Endothelial cell of umbilical vein (primary cell): ENCODE data around the gene TLE1. TPM values are rescaled to one million over a fixed set of nuclear protein-coding genes. Genes with fewer than 3 reads are reported as not detected.

ENCODE experiments used
- BruUV-seq: library from RNA; stranded (reverse); fragments of 400-500 nt; replicated peaks from 2 replicates; lab custom pipeline; 2021; lab: Mats Ljungman, UMichigan
- CTCF ChIA-PET: fragments of 300-600, 350-600 bp; sonication (Branson Sonifier 250); formaldehyde crosslinking; loops from one replicate; lab custom pipeline; 2021; ENCODE audit warnings: antibody characterized with exemption, inconsistent platforms; lab: Charles Lee
- POLR2A ChIA-PET: fragments of 300-600, 350-600 bp; sonication (Branson Sonifier 250); formaldehyde crosslinking; loops from one replicate; lab custom pipeline; 2021; ENCODE audit warnings: antibody characterized with exemption, inconsistent platforms; lab: Charles Lee
- DNase-seq: peaks from one replicate; pipeline ENCODE4 v3.0.0-alpha.2; 2011; ENCODE audit warnings: low read depth, low spot score
- FAIRE-seq: peaks from 2 replicates; lab custom pipeline; 2011; peaks lifted over from hg19 to GRCh38; lab: Jason Lieb, UNC
- H2AFZ ChIP-seq: 2 replicates; pipeline ENCODE4 v1.6.0; 2012; ENCODE audit warnings: low read depth, low read length, control low read depth, inconsistent platforms
- H3K27ac ChIP-seq: 2 replicates; pipeline ENCODE4 v1.5.1; 2011; ENCODE audit warnings: low read depth, mild to moderate bottlenecking, control low read depth, low read length, moderate library complexity; ENCODE audit not compliant: insufficient read depth
- H3K27me3 ChIP-seq, 2 experiments: 2 replicates each; pipeline versions ENCODE4 v1.6.0 to v1.6.1; 2011; ENCODE audit warnings: low read length in 2 of 2, mixed read lengths in 1 of 2; ENCODE audit not compliant: control insufficient read depth in 2 of 2, insufficient read depth in 2 of 2
- H3K36me3 ChIP-seq, 2 experiments: 2 replicates in 1 of 2; 3 replicates in 1 of 2; pipeline ENCODE4 v1.5.1; 2011; ENCODE audit warnings: low read length in 2 of 2, mild to moderate bottlenecking in 1 of 2, moderate library complexity in 1 of 2; ENCODE audit not compliant: control insufficient read depth in 2 of 2, insufficient read depth in 2 of 2; ENCODE audit errors: extremely low read depth in 1 of 2
- H3K4me1 ChIP-seq: 3 replicates; pipeline ENCODE4 v1.5.1; 2011; ENCODE audit warnings: mild to moderate bottlenecking, low read length; ENCODE audit not compliant: control insufficient read depth, insufficient read depth; ENCODE audit errors: extremely low read depth
- H3K4me2 ChIP-seq: 2 replicates; pipeline ENCODE4 v1.6.1; 2011; ENCODE audit warnings: low read length, control low read depth, mixed read lengths; ENCODE audit not compliant: insufficient read depth
- H3K4me3 ChIP-seq, 3 experiments: fragments of 200-600 bp in 1 of 3; sonication (generic), shearing (Covaris generic) in 1 of 3; replicated peaks in 1 of 3; 2 replicates each; pipeline ENCODE4 v1.5.1; 2011 to 2016; ENCODE audit warnings: control low read depth in 3 of 3, low read length in 3 of 3, mild to moderate bottlenecking in 2 of 3, inconsistent platforms in 1 of 3, low read depth in 1 of 3, moderate library complexity in 1 of 3; ENCODE audit not compliant: insufficient read depth in 1 of 3
- H3K79me2 ChIP-seq: 2 replicates; pipeline ENCODE4 v1.6.0; 2012; ENCODE audit warnings: low read length, inconsistent platforms; ENCODE audit not compliant: control insufficient read depth, insufficient read depth
- H3K9ac ChIP-seq: replicated peaks from 2 replicates; pipeline ENCODE3; 2011; ENCODE audit warnings: low read length, control low read depth; ENCODE audit not compliant: insufficient read depth; ENCODE audit errors: extremely low read depth
- H3K9me1 ChIP-seq: replicated peaks from 3 replicates; pipeline ENCODE4 v1.6.0; 2011; ENCODE audit warnings: mild to moderate bottlenecking, low read length; ENCODE audit not compliant: control insufficient read depth, insufficient read depth; ENCODE audit errors: extremely low read depth
- H3K9me3 ChIP-seq: replicated peaks from 2 replicates; pipeline ENCODE4 v1.5.1; 2012; ENCODE audit warnings: low read length, inconsistent platforms; ENCODE audit not compliant: control insufficient read depth, insufficient read depth
- H4K20me1 ChIP-seq: replicated peaks from 2 replicates; pipeline ENCODE3; 2011; ENCODE audit warnings: mild to moderate bottlenecking, low read length; ENCODE audit not compliant: control insufficient read depth, insufficient read depth; ENCODE audit errors: extremely low read depth
- EZH2 ChIP-seq: IDR thresholded peaks from 2 replicates; pipeline ENCODE4 v1.6.1; 2012; ENCODE audit warnings: borderline replicate concordance, low read depth, mild to moderate bottlenecking, moderate library complexity, low read length, inconsistent platforms; ENCODE audit not compliant: severe bottlenecking
- FOS ChIP-seq: IDR thresholded peaks from 2 replicates; pipeline ENCODE4 v1.6.1; 2011; ENCODE audit warnings: mild to moderate bottlenecking, low read length, moderate library complexity, borderline replicate concordance; ENCODE audit not compliant: insufficient read depth
- GATA2 ChIP-seq: IDR thresholded peaks from 2 replicates; pipeline ENCODE4 v1.7.0; 2011; ENCODE audit warnings: low read depth, mild to moderate bottlenecking, moderate library complexity, mixed read lengths, low read length; ENCODE audit not compliant: insufficient read length, insufficient read depth
- JUN ChIP-seq: IDR thresholded peaks from 2 replicates; pipeline ENCODE4 v1.6.1; 2011; ENCODE audit warnings: borderline replicate concordance, low read depth; ENCODE audit not compliant: insufficient read length, insufficient read depth
- MYC ChIP-seq: IDR thresholded peaks from one replicate; pipeline ENCODE4 v1.6.1; 2011; ENCODE audit warnings: mild to moderate bottlenecking, low read depth, low read length
- POLR2A ChIP-seq: IDR thresholded peaks from 2 replicates; pipeline ENCODE4 v1.6.1; 2012; ENCODE audit warnings: low read depth, mild to moderate bottlenecking, control low read depth, low read length
- POLR2AphosphoS5 ChIP-seq: IDR thresholded peaks from 2 replicates; pipeline ENCODE4 v1.6.1; 2012; ENCODE audit warnings: low read depth, mild to moderate bottlenecking, control low read depth, low read length, moderate library complexity; ENCODE audit not compliant: insufficient read depth
- dilution Hi-C: fragments of 300-500 bp; cut with MboI; formaldehyde crosslinking; loops from one replicate; pipeline ENCODE4 v1.15.0; 2019; ENCODE audit warnings: low sequenced_read_pairs; ENCODE audit not compliant: extremely low pct_ligation_motif_present
- intact Hi-C: fragments of 100-400 bp; cut with micrococcal nuclease; formaldehyde crosslinking; loops from one replicate; pipeline ENCODE4 v1.10.0; 2022
- polyA plus RNA-seq, 4 experiments: library from polyadenylated mRNA; depleted of rRNA in 3 of 4; stranded (reverse) in 3 of 4; unstranded in 1 of 4; fragments of >200 nt; gene quantifications; 2 replicates each; pipeline versions ENCODE4 v1.2.1 to v1.2.3, GENCODE V29; 2011 to 2012; ENCODE audit warnings: missing spikeins in 1 of 4
- total RNA-seq: library from RNA; stranded (reverse); gene quantifications from 2 replicates; pipeline ENCODE4 v1.2.3, GENCODE V29; 2021
- TF ChIP-seq, protein P1 (sequence below): IDR thresholded peaks from 2 replicates; pipeline ENCODE4 v1.6.1; 2011; ENCODE audit not compliant: insufficient read depth, insufficient read length
- TF ChIP-seq, protein P2 (sequence below), 2 donors: IDR thresholded peaks; 1 replicate in 1 of 2; 2 replicates in 1 of 2; pipeline ENCODE4 v1.5.1; 2011; ENCODE audit warnings: low read length in 2 of 2, mild to moderate bottlenecking in 2 of 2, moderate library complexity in 2 of 2, control low read depth in 1 of 2, inconsistent platforms in 1 of 2, low read depth in 1 of 2; ENCODE audit not compliant: insufficient read depth in 1 of 2; ENCODE audit errors: extremely low read depth in 1 of 2

The TLE1 gene
- total and polyA plus RNA-seq, 2 donors (not counting 3 experiments of a cell fraction or from before 2014, with no cell fraction given) = 55.0 to 58.2 TPM

DNA sequence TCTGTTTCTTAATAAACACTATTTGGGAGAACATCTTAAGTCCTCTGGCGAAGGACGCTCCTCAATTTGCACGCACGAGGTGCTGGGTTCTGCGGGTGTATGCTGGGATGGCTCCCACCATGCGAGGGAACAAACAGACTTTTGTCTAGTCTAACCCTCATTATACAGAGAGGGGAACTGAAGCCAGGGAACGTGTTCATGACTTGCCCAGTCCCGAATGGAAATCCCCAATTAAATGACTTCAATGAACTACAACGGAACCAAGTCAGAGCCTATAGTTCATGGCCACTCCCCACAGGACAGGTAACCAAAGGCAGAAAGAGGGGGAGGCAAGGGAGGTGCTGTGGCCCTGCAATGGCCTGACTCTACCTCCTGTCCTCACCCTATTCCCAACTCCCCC is 9.3 kb downstream of the TLE1 start:
- H3K4me3 ChIP-seq = no peak overlapping the region
- no peaks in the 10 kb centered on the region for H3K27me3 ChIP-seq
- peaks cover 48% of the 10 kb centered on the region for H3K79me2 ChIP-seq
- FAIRE-seq (no peak), DNase-seq (no peak)
- peaks cover 4% of the 10 kb centered on the region for H4K20me1 ChIP-seq
- TF ChIP-seq JUN (no peak), FOS (no peak), EZH2 (no peak), POLR2A (no peak), MYC (no peak), GATA2 (no peak), POLR2AphosphoS5 (no peak)
- TF ChIP-seq, protein P1, sequence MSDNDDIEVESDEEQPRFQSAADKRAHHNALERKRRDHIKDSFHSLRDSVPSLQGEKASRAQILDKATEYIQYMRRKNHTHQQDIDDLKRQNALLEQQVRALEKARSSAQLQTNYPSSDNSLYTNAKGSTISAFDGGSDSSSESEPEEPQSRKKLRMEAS = no peak
- TF ChIP-seq, protein P2, sequence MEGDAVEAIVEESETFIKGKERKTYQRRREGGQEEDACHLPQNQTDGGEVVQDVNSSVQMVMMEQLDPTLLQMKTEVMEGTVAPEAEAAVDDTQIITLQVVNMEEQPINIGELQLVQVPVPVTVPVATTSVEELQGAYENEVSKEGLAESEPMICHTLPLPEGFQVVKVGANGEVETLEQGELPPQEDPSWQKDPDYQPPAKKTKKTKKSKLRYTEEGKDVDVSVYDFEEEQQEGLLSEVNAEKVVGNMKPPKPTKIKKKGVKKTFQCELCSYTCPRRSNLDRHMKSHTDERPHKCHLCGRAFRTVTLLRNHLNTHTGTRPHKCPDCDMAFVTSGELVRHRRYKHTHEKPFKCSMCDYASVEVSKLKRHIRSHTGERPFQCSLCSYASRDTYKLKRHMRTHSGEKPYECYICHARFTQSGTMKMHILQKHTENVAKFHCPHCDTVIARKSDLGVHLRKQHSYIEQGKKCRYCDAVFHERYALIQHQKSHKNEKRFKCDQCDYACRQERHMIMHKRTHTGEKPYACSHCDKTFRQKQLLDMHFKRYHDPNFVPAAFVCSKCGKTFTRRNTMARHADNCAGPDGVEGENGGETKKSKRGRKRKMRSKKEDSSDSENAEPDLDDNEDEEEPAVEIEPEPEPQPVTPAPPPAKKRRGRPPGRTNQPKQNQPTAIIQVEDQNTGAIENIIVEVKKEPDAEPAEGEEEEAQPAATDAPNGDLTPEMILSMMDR (IDR thresholded peaks at IDR 0.05; ENCODE audit: extremely low read depth in 1 of 2, insufficient read depth in 1 of 2, low read depth in 1 of 2, low read length in 2 of 2) = no peak
- peaks cover 4 to 12% of the 10 kb centered on the region in 2 experiments for H3K36me3 ChIP-seq
- ChIA-PET POLR2A (interaction anchor here (0.6 kb wide), 1 partner anchor 80 kb away, joined by 4 read pairs; no protein-coding TSS in a partner anchor), CTCF (no interaction called here)
- peaks cover 31% of the 10 kb centered on the region for H3K4me1 ChIP-seq
- dilution Hi-C loops = no loop called here
- no peaks in the 10 kb centered on the region for H3K9me3 ChIP-seq
- no peak overlapping the region for H3K4me2 ChIP-seq
- intact Hi-C loops = loop anchor here (10.0 kb wide), 1 partner anchor 1075 kb away; no protein-coding TSS in a partner anchor
- H3K9ac ChIP-seq = no peak overlapping the region
- no peaks in the 10 kb centered on the region for H3K9me1 ChIP-seq
- no peak overlapping the region for H2AFZ ChIP-seq
- no TSS peak for BruUV-seq
- no peak overlapping the region for H3K27ac ChIP-seq
